ENCODE results near the gene FOXB1. TPM values are rescaled to one million over a fixed set of nuclear protein-coding genes. Genes with fewer than 3 reads are reported as not detected.
A peak's percentile ranks its signal among the peaks of the same experiment; 100 is the strongest.

Gene FOXB1
- total RNA-seq (2014; rRNA removed; shearing (Covaris generic)) = not detected in 2 replicates
- polyA plus RNA-seq (2015; cell fraction: cytosol; rRNA removed) = not detected in 2 replicates
- not detected in 2 replicates for polyA plus RNA-seq (2015; cell fraction: nucleus; rRNA removed)

- DNase-seq (ENCODE audit: low read depth) = no peak
Measured at GRCh38 chr15:60004009-60004845, at the start of gene FOXB1. Gene FOXB1 (plus strand): TSS chr15:60004311. CDS start chr15:60004964, 653 bp downstream.

GRCh38 chr15:59958288-59958687, 45.8 kb upstream of the FOXB1 start:
- DNase-seq (ENCODE audit: low read depth) = no peak

- DNase-seq (ENCODE audit: low read depth) = no peak
Measured at GRCh38 chr15:59960318-59960717, 43.8 kb upstream of the FOXB1 start.

DNA sequence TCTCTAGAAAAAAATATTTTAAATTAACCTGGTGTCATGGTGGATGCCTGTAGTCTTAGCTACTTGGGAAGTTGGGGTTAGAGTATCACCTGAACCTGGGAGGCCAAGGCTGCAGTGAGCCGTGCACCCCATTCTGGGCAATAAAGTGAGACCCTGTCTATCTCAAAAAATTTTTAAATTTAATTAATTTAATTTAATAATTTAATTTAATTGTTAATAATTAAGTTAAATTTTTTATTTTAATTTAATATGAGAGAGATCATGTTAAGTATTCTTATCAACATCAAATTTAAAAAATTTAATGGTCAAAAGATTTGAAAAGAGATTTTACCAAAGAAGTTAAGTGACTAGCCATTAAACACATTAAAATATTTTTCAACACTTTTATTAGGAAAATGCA, 40.8 kb upstream of the FOXB1 start:
- no peak for DNase-seq (ENCODE audit: low read depth)

DNA sequence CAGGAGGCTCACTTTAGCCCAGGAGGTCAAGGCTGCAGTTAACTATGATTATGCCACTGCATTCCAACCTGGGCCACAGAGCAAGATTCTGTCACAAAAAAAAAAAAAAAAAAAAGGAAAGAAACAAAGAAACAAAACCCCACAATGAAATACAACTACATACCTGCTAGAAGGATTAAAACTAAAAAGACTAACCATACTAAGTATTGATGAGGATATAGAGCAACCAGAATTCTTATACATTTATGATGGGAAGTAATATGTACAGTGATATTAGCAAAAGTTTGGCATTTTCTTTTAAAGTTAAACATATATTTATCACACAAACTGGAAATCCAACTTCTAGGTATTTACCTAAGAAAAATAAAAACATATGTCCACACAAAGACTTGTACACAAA, 40.2 kb upstream of the FOXB1 start:
- no peak for DNase-seq (ENCODE audit: low read depth)

GRCh38 chr15:59965741-59966140, 38.4 kb upstream of the FOXB1 start:
- DNase-seq (ENCODE audit: low read depth) = no peak

GRCh38 chr15:59966262-59966661, 37.8 kb upstream of the FOXB1 start:
- no peak for DNase-seq (ENCODE audit: low read depth)

DNA sequence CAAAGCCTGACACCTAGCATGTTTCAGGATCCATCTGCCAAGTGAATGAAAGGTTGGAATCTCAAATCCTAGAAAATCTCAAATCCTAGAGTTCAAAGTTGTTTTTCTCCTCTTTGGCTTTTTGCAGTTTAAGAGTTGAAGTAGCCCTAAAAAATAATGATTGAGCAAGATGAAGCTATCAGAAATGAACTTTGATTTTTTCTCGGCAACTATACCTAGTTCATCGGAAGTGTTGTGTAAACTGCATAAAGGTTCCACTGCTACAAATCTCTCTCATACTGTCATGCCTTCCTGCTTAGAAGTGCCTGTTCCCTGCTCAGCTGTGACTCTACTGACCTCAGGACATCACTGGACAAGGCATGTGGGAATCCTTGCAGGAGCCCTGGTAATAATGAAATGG, 35.8 kb upstream of the FOXB1 start:
- DNase-seq (ENCODE audit: low read depth) = no peak

DNA sequence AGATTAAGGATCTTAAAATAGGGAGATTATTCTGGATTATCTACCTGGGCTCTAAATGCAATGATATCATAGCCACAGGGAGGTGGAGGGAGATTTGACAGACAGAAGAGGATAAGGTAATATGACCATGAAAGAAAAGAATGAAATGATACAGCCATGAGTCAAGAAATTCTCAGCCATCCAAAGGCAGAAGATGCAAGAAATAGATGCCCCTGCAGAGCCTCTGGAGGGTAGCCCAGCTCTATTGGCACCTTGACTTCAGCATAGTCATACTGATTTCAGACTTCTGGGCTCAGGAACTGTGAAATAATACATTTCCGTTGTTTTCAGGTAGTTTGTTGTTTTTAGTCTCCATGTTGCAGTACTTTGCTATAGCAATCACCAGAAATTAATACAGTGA, 31.9 kb upstream of the FOXB1 start:
- DNase-seq (ENCODE audit: low read depth) = no peak

GRCh38 chr15:59976480-59977271, 27.4 kb upstream of the FOXB1 start:
- DNase-seq (ENCODE audit: low read depth) = peak; percentile 28

GRCh38 chr15:59991834-59992233, 12.3 kb upstream of the FOXB1 start:
- DNase-seq (ENCODE audit: low read depth) = no peak

DNA sequence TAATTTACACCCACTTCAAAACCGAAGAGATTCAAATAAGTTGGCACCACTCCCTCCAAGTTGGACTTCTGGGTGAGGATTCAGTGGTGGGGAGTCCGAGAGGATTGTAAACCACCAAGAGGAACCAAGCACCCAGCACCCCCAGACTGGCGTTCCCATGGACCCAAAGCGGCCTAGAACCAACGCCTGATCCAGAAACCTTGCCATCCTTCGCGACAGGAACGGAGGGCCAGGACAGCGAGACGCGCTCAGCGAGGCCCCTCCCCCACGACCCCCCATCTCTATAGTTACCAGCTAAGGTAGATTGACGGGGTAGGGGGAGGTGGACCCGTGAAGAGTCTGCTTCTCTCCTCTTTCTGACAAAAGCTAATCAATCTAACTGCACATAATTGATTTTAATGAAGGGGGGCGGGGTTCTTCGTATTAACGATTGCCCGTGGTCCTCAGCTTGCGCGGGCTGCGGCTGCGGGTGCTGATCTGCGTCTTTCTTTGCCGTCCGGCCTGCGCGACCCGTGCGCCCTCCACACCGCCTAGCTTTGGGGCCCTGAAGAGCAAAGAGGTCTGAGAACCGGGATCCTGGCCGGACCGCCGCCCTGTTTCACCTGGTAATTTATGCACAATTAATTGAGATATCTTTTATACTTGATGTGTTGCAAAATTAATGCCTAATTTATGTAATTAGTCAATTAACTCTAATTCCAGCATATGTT, 10.9 kb upstream of the FOXB1 start:
- no peak for DNase-seq (ENCODE audit: low read depth)

DNA sequence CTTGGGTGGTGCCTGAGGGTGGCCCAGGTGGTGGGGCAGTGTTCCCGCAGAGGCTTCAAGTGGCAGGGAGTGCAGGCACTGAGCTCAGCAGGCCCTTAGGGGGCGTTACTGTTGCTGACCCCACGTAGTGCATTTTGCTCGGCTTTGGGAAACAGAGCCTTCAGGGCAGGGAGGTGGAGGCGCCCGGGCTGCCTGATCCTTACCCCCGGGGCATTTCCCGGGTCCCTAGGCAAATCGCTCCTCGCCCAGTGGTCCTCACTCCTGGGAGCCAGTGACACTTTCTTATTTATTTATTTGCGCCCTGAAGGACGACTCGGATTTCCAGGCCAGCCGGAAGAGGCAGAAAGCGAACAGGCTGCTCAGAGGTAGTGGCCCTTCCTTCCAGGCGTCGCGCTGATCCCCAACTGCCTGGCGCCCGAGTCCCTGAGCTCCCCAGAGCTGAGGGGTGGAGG, 10.1 kb upstream of the FOXB1 start:
- peak; percentile 11 for DNase-seq (ENCODE audit: low read depth)

DNA sequence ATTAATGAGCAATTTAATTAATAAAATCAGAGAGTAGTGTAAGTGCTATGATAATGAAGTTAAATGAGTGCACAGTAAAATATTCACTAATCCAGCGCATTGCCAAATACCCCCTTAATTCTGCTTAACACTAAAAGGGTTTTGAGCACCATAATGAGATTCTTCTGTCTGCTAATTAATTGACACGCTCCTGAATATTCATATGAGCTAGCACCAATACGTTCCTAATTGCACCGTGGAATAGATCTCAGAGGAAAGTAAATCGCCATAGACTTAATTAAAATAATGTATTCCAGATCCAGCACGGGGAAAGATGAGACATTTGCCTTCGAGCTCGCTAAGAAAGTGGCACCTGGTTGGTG, 9.6 kb upstream of the FOXB1 start:
- no peak for DNase-seq (ENCODE audit: low read depth)

DNA sequence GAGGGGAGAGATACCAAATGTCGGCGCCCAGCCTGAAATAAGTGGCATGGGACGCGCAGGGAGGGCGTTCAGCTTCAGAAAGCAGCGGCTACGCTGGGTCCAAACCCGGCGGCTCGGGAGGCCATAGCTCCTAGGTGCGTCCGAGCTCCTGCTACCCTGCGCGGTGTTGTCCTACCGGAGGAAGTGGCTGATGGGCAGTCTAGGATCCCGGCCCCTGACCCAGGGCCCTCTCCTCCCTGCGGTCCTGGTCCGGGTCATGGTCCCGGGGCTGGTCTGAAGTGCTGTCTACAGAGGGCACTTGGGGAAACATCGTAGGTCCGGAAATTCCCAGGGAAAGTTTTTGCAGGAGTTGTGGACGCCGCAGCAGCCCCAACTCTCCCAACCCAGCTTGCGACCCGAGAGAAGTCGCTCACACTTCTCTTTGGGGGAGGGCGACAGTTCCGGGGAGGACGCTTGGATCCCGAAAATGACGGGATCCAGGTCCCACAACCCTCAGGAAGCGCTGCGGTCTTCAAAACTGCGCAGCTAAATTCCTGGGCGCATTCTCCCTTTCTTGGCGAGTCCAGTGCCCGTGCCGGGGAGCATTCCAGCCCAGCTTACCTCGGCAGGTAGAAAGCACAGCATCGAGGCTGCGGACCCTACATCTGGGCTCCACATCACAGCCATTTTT, 9.1 kb upstream of the FOXB1 start:
- DNase-seq (ENCODE audit: low read depth) = no peak

GRCh38 chr15:59995568-59996297, 8.4 kb upstream of the FOXB1 start:
- no peak for DNase-seq (ENCODE audit: low read depth)

- no peak for DNase-seq (ENCODE audit: low read depth)
Measured at GRCh38 chr15:59996298-59997041, 7.6 kb upstream of the FOXB1 start.

DNA sequence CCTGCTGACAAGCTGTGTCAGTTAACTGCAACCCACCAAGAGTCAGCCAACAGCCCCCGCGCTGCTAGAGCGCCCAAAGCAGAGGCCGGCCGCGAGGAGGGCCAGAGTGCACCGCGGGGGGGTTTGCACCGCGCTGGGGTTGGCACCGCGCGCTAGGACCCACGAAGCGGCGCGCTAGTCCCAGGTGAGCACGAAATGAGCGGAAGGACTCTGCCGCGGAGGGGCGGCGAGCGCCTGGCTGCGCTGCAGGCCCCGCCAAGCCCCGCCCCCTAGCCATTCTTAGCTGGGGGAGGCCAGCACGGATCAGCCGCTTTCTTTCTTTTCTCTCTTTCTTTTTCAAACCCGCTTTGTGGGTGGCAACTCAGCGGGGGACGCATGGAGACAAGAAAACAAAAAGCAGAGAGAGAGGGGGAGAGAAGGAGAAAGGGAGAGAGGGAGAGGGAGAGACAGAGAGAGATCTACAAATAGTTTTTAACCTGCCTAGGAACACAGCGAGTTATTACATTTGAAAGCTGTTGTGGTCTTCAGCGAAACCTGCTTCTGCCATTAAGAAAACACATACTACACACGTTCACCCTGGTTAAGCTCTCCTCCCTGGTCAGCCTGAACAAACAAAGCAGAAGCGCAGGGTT, 6.9 kb upstream of the FOXB1 start:
- DNase-seq (ENCODE audit: low read depth) = peak; percentile 23

DNA sequence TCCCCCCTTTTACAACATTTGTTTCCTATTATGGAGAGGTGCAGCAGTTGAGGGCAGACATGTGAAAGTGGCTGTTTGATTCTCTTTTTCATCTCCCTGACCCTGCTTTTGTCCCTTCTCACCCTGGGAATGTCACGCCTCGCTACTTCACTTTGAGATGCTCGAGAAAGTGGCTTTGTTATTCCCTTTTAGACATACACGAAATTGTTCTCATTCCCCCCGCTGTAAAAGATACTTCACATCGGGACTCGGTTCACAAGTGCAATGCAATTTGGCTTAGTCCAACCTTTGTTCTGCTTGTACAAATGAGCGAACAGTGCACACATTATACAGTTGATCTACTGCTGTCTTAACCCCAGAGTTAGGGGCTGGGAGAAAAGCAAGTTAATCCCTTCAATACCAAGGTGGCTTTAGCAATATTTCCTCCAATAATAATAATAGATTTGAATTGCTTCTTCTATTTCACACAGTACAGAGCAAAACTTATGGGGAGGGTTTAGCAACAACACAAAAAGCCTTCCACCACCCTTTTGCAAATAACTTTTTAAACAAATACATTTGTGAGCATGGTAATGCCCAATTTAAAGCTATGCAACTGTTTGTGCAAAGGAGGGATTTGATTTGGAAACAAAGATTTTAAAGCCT, 5.7 kb upstream of the FOXB1 start:
- no peak for DNase-seq (ENCODE audit: low read depth)

Measured in HT1080 (cell line).